ENCODE measurements around the gene CACFD1.

DNA sequence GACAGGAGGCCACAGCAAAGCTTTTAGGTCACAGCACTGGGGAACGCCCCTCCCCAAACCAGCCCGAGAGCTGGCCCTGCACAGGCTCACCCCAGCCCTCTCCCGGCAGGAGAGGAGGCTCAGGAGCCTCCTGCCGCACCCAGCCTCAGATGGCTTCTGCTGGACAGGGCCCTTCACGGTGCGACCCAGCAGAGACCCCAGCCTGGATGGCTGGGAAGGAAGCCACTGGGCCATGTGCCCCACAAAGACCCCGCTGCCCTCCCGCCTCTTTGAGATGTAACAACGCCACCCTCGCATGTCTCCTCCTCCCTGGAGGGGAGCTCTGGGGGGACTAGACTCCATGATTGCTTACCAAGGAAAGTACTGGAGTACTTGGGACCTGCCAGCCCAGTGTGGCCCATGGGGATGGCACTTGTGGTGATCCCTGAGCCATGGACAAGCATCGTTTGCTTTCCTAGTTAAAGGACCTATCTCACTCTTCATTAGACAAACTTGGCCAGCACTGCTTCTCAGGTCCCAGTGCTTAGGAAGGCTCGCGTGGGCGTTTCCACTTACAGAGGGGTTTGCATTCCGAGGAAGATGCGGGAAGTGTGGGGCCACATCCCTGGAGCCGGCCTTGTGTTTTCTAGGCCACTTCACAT lies 56.0 kb downstream of the CACFD1 start:
- TF ChIP-seq, protein P1, sequence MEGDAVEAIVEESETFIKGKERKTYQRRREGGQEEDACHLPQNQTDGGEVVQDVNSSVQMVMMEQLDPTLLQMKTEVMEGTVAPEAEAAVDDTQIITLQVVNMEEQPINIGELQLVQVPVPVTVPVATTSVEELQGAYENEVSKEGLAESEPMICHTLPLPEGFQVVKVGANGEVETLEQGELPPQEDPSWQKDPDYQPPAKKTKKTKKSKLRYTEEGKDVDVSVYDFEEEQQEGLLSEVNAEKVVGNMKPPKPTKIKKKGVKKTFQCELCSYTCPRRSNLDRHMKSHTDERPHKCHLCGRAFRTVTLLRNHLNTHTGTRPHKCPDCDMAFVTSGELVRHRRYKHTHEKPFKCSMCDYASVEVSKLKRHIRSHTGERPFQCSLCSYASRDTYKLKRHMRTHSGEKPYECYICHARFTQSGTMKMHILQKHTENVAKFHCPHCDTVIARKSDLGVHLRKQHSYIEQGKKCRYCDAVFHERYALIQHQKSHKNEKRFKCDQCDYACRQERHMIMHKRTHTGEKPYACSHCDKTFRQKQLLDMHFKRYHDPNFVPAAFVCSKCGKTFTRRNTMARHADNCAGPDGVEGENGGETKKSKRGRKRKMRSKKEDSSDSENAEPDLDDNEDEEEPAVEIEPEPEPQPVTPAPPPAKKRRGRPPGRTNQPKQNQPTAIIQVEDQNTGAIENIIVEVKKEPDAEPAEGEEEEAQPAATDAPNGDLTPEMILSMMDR (IDR thresholded peaks at IDR 0.05), result no peak
- no peak for TF ChIP-seq POLR2A (IDR thresholded peaks at IDR 0.05)

Data from tibial nerve (tissue), 3 donors.